Measurements from ENCODE around the gene TAF12. TPM values are rescaled to one million over a fixed set of nuclear protein-coding genes. Genes with fewer than 3 reads are reported as not detected.
"Not testable (repeated sequence)": the region's sequence is repeated elsewhere in the genome, so short reads cannot be mapped to it uniquely, and the experiment has no call there.

Gene TAF12
- total RNA-seq, 1 experiment from 2014 or later = 17.9 TPM

DNA sequence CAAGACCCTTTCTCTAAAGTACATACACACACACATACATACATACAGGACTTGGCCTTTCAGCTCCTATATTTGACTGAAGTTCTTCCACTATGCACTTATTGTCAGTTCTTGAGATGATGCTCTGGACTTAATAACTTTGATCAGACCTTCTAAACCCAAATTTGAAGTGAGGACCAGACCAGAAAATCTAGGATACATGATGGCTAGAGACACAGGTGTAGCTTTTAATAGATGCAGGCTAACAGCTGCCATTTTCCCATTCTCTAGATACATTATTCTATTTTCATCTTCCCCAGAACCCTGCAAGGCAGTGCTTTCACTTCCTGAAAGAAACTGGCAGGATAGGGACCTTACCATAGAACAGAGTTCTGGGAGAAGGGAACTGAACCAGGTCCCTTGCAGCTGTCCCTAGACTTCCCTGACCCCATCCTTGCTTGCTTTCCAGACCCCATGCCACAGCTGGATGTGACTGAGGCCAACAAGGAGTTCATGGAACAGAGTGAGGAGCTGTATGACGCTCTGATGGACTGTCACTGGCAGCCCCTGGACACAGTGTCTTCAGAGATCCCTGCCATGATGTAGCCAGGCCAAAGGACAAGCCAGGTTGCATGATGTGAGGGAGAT is 65.7 kb downstream of the TAF12 start:
- TF ChIP-seq, protein P1, sequence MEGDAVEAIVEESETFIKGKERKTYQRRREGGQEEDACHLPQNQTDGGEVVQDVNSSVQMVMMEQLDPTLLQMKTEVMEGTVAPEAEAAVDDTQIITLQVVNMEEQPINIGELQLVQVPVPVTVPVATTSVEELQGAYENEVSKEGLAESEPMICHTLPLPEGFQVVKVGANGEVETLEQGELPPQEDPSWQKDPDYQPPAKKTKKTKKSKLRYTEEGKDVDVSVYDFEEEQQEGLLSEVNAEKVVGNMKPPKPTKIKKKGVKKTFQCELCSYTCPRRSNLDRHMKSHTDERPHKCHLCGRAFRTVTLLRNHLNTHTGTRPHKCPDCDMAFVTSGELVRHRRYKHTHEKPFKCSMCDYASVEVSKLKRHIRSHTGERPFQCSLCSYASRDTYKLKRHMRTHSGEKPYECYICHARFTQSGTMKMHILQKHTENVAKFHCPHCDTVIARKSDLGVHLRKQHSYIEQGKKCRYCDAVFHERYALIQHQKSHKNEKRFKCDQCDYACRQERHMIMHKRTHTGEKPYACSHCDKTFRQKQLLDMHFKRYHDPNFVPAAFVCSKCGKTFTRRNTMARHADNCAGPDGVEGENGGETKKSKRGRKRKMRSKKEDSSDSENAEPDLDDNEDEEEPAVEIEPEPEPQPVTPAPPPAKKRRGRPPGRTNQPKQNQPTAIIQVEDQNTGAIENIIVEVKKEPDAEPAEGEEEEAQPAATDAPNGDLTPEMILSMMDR (conservative IDR thresholded peaks at IDR 0.05; ENCODE audit: low read depth, low read length) = no peak
- TF ChIP-seq EZH2 (IDR thresholded peaks at IDR 0.05; ENCODE audit: borderline replicate concordance, low read depth, low read length, poor library complexity, severe bottlenecking) = no peak
- H3K4me3 ChIP-seq (ENCODE audit: low read depth, low read length, poor library complexity, severe bottlenecking) = no peak overlapping the region
- no TSS peak for BruUV-seq (replicated peaks)
- no peaks in the 10 kb centered on the region for H3K27me3 ChIP-seq (replicated peaks; ENCODE audit: insufficient read depth, low read depth, low read length, poor library complexity)
- intact Hi-C loops (cut with micrococcal nuclease; ENCODE audit: unreplicated experiment) = no loop called here
- no peaks in the 10 kb centered on the region for H3K9me3 ChIP-seq (ENCODE audit: low read depth, low read length, poor library complexity, severe bottlenecking)
- DNase-seq (ENCODE audit: low spot score) = no peak
- peaks cover 42% of the 10 kb centered on the region for H3K36me3 ChIP-seq (ENCODE audit: insufficient read depth, low read length, poor library complexity, severe bottlenecking)
- peaks cover 13% of the 10 kb centered on the region for H3K4me1 ChIP-seq (ENCODE audit: insufficient read depth, low read length, poor library complexity, severe bottlenecking)
- H3K27ac ChIP-seq (ENCODE audit: low read depth, low read length, poor library complexity, severe bottlenecking) = no peak overlapping the region
- CTCF ChIA-PET = no interaction called here
- POLR2A ChIA-PET (ENCODE audit: low non-redundant PET) = interaction anchor here (0.6 kb wide), 1 partner anchor 151 kb away, joined by 3 read pairs; no protein-coding TSS in a partner anchor

DNA sequence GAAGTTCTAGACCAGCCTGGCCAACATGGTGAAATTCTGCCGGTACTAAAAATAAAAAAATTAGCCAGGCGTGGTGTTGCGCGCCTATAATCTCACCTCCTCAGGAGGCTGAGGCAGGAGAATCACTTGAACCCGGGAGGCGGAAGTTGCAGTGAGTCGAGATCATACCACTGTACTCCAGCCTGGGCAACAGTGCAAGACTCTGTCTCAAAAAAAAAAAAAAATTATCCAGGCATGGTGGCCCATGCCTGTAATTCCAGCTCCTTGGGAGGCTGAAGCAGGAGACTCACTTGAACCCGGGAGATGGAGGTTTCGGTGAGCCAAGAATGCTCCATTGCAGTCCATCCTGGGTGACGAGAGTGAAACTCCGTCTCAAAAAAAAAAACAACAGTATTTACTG is 69.3 kb downstream of the TAF12 start:
- Histone ChIP-seq H3K9me3 (ENCODE audit: low read depth, low read length, poor library complexity, severe bottlenecking) (no peaks in the 10 kb centered on the region), H3K27me3 (replicated peaks; ENCODE audit: insufficient read depth, low read depth, low read length, poor library complexity) (no peaks in the 10 kb centered on the region), H3K36me3 (ENCODE audit: insufficient read depth, low read length, poor library complexity, severe bottlenecking) (peaks cover 22% of the 10 kb centered on the region), H3K4me3 (ENCODE audit: low read depth, low read length, poor library complexity, severe bottlenecking) (no peak overlapping the region), H3K4me1 (ENCODE audit: insufficient read depth, low read length, poor library complexity, severe bottlenecking) (peaks cover under 1% of the 10 kb centered on the region), H3K27ac (ENCODE audit: low read depth, low read length, poor library complexity, severe bottlenecking) (no peak overlapping the region)
- ChIA-PET CTCF (no interaction called here), POLR2A (ENCODE audit: low non-redundant PET) (no interaction called here)
- intact Hi-C loops (cut with micrococcal nuclease; ENCODE audit: unreplicated experiment) = no loop called here
- BruUV-seq (replicated peaks) = no TSS peak
- no peak for TF ChIP-seq EZH2 (IDR thresholded peaks at IDR 0.05; ENCODE audit: borderline replicate concordance, low read depth, low read length, poor library complexity, severe bottlenecking)
- TF ChIP-seq, protein P1 (conservative IDR thresholded peaks at IDR 0.05; ENCODE audit: low read depth, low read length) = no peak
- DNase-seq (ENCODE audit: low spot score) = no peak

DNA sequence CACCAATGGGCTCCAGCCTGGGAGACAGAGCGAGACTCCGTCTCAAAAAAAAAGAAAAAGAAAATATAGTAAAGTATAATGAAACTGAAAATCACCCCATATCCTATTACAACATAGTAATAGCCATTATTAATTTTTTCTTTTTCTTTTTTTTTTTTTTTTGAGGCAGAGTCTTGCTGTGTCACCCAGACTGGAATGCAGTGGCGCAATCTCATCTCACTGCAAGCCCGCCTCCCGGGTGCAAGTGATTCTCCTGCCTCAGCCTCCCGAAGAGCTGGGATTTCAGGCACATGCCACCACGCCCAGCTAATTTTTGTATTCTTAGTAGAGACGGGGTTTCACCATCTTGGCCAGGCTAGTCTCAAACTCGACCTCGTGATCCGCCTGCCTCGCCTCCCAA is 70.0 kb downstream of the TAF12 start:
- H3K36me3 ChIP-seq (ENCODE audit: insufficient read depth, low read length, poor library complexity, severe bottlenecking) = peaks cover 17% of the 10 kb centered on the region
- H3K27me3 ChIP-seq (replicated peaks; ENCODE audit: insufficient read depth, low read depth, low read length, poor library complexity); BruUV-seq (replicated peaks); DNase-seq (ENCODE audit: low spot score); H3K4me3 ChIP-seq (ENCODE audit: low read depth, low read length, poor library complexity, severe bottlenecking); POLR2A ChIA-PET (ENCODE audit: low non-redundant PET); H3K4me1 ChIP-seq (ENCODE audit: insufficient read depth, low read length, poor library complexity, severe bottlenecking); H3K27ac ChIP-seq (ENCODE audit: low read depth, low read length, poor library complexity, severe bottlenecking); CTCF ChIA-PET; intact Hi-C loops (cut with micrococcal nuclease; ENCODE audit: unreplicated experiment); H3K9me3 ChIP-seq (ENCODE audit: low read depth, low read length, poor library complexity, severe bottlenecking): not testable (repeated sequence)

DNA sequence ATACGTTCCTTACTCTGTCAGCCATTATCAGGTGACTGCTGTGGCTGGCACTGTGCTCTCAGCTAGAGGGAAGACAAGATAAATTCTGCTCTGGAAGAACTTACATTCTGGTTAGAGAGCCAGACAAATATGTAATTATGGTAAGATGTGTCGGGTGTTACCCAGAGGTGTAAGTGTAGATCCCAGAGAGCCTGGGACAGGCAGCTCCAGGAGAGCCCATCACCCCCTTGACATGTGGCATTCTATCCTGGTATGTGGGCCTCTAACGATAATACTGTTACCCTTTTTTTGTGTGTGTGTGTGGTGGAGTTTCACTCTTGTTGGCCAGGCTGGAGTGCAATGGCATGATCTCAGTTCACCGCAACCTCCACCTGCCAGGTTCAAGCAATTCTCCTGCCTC is 71.0 kb downstream of the TAF12 start:
- intact Hi-C loops (cut with micrococcal nuclease; ENCODE audit: unreplicated experiment) = no loop called here
- ChIA-PET CTCF (no interaction called here), POLR2A (ENCODE audit: low non-redundant PET) (no interaction called here)
- no peaks in the 10 kb centered on the region for H3K4me1 ChIP-seq (ENCODE audit: insufficient read depth, low read length, poor library complexity, severe bottlenecking)
- no peak overlapping the region for H3K27ac ChIP-seq (ENCODE audit: low read depth, low read length, poor library complexity, severe bottlenecking)
- no peaks in the 10 kb centered on the region for H3K27me3 ChIP-seq (replicated peaks; ENCODE audit: insufficient read depth, low read depth, low read length, poor library complexity)
- no TSS peak for BruUV-seq (replicated peaks)
- peaks cover 15% of the 10 kb centered on the region for H3K36me3 ChIP-seq (ENCODE audit: insufficient read depth, low read length, poor library complexity, severe bottlenecking)
- TF ChIP-seq EZH2 (IDR thresholded peaks at IDR 0.05; ENCODE audit: borderline replicate concordance, low read depth, low read length, poor library complexity, severe bottlenecking) = no peak
- TF ChIP-seq, protein P1 (conservative IDR thresholded peaks at IDR 0.05; ENCODE audit: low read depth, low read length) = no peak
- H3K4me3 ChIP-seq (ENCODE audit: low read depth, low read length, poor library complexity, severe bottlenecking) = no peak overlapping the region
- no peak for DNase-seq (ENCODE audit: low spot score)
- no peaks in the 10 kb centered on the region for H3K9me3 ChIP-seq (ENCODE audit: low read depth, low read length, poor library complexity, severe bottlenecking)

Measured in A673 (cell line).